Measurements from ENCODE around the gene DKK1. TPM values are rescaled to one million over a fixed set of nuclear protein-coding genes. Genes with fewer than 3 reads are reported as not detected.

The DKK1 gene
- total and polyA plus RNA-seq, 2 of the 13 experiments (the other 11 are each of a cell fraction or from before 2014, with no cell fraction given) = 123 to 262 TPM

GRCh38 chr10:52308251-52309031, 5.6 kb upstream of the DKK1 start (continued):
- TF ChIP-seq, protein P1, sequence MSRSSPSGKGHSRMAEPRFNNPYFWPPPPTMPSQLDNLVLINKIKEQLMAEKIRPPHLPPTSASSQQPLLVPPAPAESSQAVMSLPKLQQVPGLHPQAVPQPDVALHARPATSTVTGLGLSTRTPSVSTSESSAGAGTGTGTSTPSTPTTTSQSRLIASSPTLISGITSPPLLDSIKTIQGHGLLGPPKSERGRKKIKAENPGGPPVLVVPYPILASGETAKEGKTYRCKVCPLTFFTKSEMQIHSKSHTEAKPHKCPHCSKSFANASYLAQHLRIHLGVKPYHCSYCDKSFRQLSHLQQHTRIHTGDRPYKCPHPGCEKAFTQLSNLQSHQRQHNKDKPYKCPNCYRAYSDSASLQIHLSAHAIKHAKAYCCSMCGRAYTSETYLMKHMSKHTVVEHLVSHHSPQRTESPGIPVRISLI (CRISPR knock-in tag; IDR thresholded peaks at IDR 0.05; ENCODE audit: borderline replicate concordance) = no peak
- TF ChIP-seq NFRKB (IDR thresholded peaks at IDR 0.05) (no peak), U2AF1 (optimal IDR thresholded peaks at IDR 0.05; ENCODE audit: low read depth, low read length) (no peak), SIN3A (IDR thresholded peaks at IDR 0.05; ENCODE audit: borderline replicate concordance, low read depth, low read length) (no peak), KAT7 (CRISPR knock-in tag; IDR thresholded peaks at IDR 0.05; ENCODE audit: borderline replicate concordance) (no peak), KLF15 (CRISPR knock-in tag; IDR thresholded peaks at IDR 0.05; ENCODE audit: borderline replicate concordance) (no peak), HDAC6 (IDR thresholded peaks at IDR 0.05; ENCODE audit: low read depth, low read length) (no peak), PAF1 (CRISPR knock-in tag; IDR thresholded peaks at IDR 0.05) (no peak), THRA (CRISPR knock-in tag; IDR thresholded peaks at IDR 0.05; ENCODE audit: borderline replicate concordance) (no peak; the same call in 1 of the 2 replicates), ZBTB2 (CRISPR knock-in tag; IDR thresholded peaks at IDR 0.05; ENCODE audit: low read depth) (no peak), ZNF235 (CRISPR knock-in tag; IDR thresholded peaks at IDR 0.05; ENCODE audit: borderline replicate concordance) (no peak), ZNF274 (CRISPR knock-in tag; IDR thresholded peaks at IDR 0.05) (peak; percentile 79), TARDBP (CRISPR knock-in tag; IDR thresholded peaks at IDR 0.05) (peak; percentile 39; the same call in 1 of the 2 replicates), SP1 (IDR thresholded peaks at IDR 0.05) (no peak), SP1 (CRISPR knock-in tag; IDR thresholded peaks at IDR 0.05) (no peak), RARG (CRISPR knock-in tag; IDR thresholded peaks at IDR 0.05; ENCODE audit: low read depth) (no peak), ZFP90 (CRISPR knock-in tag; IDR thresholded peaks at IDR 0.05; ENCODE audit: borderline replicate concordance) (peak; percentile 60), ZKSCAN5 (CRISPR knock-in tag; IDR thresholded peaks at IDR 0.05) (no peak), RXRB (CRISPR knock-in tag; IDR thresholded peaks at IDR 0.05; ENCODE audit: borderline replicate concordance) (peak; percentile 45; the same call in 1 of the 2 replicates)
- TF ChIP-seq, protein P2, sequence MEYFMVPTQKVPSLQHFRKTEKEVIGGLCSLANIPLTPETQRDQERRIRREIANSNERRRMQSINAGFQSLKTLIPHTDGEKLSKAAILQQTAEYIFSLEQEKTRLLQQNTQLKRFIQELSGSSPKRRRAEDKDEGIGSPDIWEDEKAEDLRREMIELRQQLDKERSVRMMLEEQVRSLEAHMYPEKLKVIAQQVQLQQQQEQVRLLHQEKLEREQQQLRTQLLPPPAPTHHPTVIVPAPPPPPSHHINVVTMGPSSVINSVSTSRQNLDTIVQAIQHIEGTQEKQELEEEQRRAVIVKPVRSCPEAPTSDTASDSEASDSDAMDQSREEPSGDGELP (IDR thresholded peaks at IDR 0.05; ENCODE audit: borderline replicate concordance, low read depth) = no peak
- TF ChIP-seq, protein P3, sequence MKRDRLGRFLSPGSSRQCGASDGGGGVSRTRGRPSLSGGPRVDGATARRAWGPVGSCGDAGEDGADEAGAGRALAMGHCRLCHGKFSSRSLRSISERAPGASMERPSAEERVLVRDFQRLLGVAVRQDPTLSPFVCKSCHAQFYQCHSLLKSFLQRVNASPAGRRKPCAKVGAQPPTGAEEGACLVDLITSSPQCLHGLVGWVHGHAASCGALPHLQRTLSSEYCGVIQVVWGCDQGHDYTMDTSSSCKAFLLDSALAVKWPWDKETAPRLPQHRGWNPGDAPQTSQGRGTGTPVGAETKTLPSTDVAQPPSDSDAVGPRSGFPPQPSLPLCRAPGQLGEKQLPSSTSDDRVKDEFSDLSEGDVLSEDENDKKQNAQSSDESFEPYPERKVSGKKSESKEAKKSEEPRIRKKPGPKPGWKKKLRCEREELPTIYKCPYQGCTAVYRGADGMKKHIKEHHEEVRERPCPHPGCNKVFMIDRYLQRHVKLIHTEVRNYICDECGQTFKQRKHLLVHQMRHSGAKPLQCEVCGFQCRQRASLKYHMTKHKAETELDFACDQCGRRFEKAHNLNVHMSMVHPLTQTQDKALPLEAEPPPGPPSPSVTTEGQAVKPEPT (CRISPR knock-in tag; IDR thresholded peaks at IDR 0.05; ENCODE audit: low read depth) = 0 out of 2 replicates have a peak, but pooled peaks have one; percentile 23

All from HepG2 (cell line).